ENCODE measurements around the gene ATAD3B.
A peak's percentile ranks its signal among the peaks of the same experiment; 100 is the strongest.

Gene ATAD3B

GRCh38 chr1:1534401-1535154 lies 63.0 kb downstream of the ATAD3B start:
- Histone ChIP-seq H3K27ac (ENCODE audit: low read length, poor library complexity, severe bottlenecking) (no peak overlapping the region), H3K23ac (ENCODE audit: low read length in 2 of 2) (no peak overlapping the region), H3K4me1 (ENCODE audit: control insufficient read depth, insufficient read depth, low read depth, low read length) (peaks cover 19% of the 10 kb centered on the region), H3K9ac (ENCODE audit: low read length) (no peak overlapping the region), H2BK15ac (ENCODE audit: low read depth, poor library complexity, severe bottlenecking) (no peak overlapping the region), H3K27me3 (ENCODE audit: control insufficient read depth in 1 of 2, insufficient read depth in 1 of 2, low read length in 2 of 2) (no peaks in the 10 kb centered on the region), H2BK12ac (ENCODE audit: low read length in 2 of 2) (no peak overlapping the region), H3K9me3 (ENCODE audit: control insufficient read depth, low read length) (peaks cover 15% of the 10 kb centered on the region), H4K8ac (ENCODE audit: low read length) (no peak overlapping the region), H3K4me2 (ENCODE audit: low read length, poor library complexity, severe bottlenecking) (no peak overlapping the region), H3K14ac (ENCODE audit: low read length in 2 of 2) (no peak overlapping the region), H2BK120ac (ENCODE audit: low read depth, low read length) (no peak overlapping the region), H3K36me3 (ENCODE audit: control insufficient read depth in 1 of 2, insufficient read depth in 2 of 2, low read depth in 1 of 2, low read length in 2 of 2) (peaks cover 31 to 84% of the 10 kb centered on the region in 2 experiments), H2BK5ac (ENCODE audit: low read depth, low read length, poor library complexity, severe bottlenecking) (no peak overlapping the region), H4K91ac (ENCODE audit: low read length) (no peak overlapping the region), H2AFZ (ENCODE audit: low read depth, low read length) (no peak overlapping the region), H3K18ac (ENCODE audit: low read depth in 1 of 2, low read length in 2 of 2) (no peak overlapping the region), H3K4me3 (ENCODE audit: insufficient read depth in 1 of 2, low read depth in 1 of 2, low read length in 2 of 2) (no peak overlapping the region), H3K79me1 (replicated peaks; ENCODE audit: low read length, poor library complexity, severe bottlenecking) (peaks cover 33% of the 10 kb centered on the region), H2AK5ac (ENCODE audit: low read length, severe bottlenecking) (no peak overlapping the region), H3K4ac (ENCODE audit: low read depth in 1 of 2, low read length in 2 of 2) (no peak overlapping the region)
- 93% methylated on average over 26 of the region's 31 CpGs for WGBS
- no peak for DNase-seq

- Histone ChIP-seq H2BK15ac (ENCODE audit: low read depth, poor library complexity, severe bottlenecking) (no peak overlapping the region), H3K4me1 (ENCODE audit: control insufficient read depth, insufficient read depth, low read depth, low read length) (peaks cover 20% of the 10 kb centered on the region), H4K91ac (ENCODE audit: low read length) (peak overlapping the region; percentile 29), H2AFZ (ENCODE audit: low read depth, low read length) (no peak overlapping the region), H3K4me2 (ENCODE audit: low read length, poor library complexity, severe bottlenecking) (no peak overlapping the region), H2BK5ac (ENCODE audit: low read depth, low read length, poor library complexity, severe bottlenecking) (no peak overlapping the region), H3K18ac (ENCODE audit: low read depth in 1 of 2, low read length in 2 of 2) (no peak overlapping the region), H3K23ac (ENCODE audit: low read length in 2 of 2) (no peak overlapping the region), H3K14ac (ENCODE audit: low read length in 2 of 2) (no peak overlapping the region), H3K27ac (ENCODE audit: low read length, poor library complexity, severe bottlenecking) (no peak overlapping the region), H3K4me3 (ENCODE audit: insufficient read depth in 1 of 2, low read depth in 1 of 2, low read length in 2 of 2) (no peak overlapping the region), H2BK12ac (ENCODE audit: low read length in 2 of 2) (no peak overlapping the region), H3K27me3 (ENCODE audit: control insufficient read depth in 1 of 2, insufficient read depth in 1 of 2, low read length in 2 of 2) (no peaks in the 10 kb centered on the region), H3K79me1 (replicated peaks; ENCODE audit: low read length, poor library complexity, severe bottlenecking) (peaks cover 25% of the 10 kb centered on the region), H3K9me3 (ENCODE audit: control insufficient read depth, low read length) (peaks cover 9% of the 10 kb centered on the region), H2AK5ac (ENCODE audit: low read length, severe bottlenecking) (no peak overlapping the region), H4K8ac (ENCODE audit: low read length) (no peak overlapping the region), H3K36me3 (ENCODE audit: control insufficient read depth in 1 of 2, insufficient read depth in 2 of 2, low read depth in 1 of 2, low read length in 2 of 2) (peaks cover 24 to 76% of the 10 kb centered on the region in 2 experiments), H3K4ac (ENCODE audit: low read depth in 1 of 2, low read length in 2 of 2) (no peak overlapping the region), H2BK120ac (ENCODE audit: low read depth, low read length) (no peak overlapping the region), H3K9ac (ENCODE audit: low read length) (no peak overlapping the region)
- DNase-seq: no peak
- WGBS: 96% methylated on average over 66 of the region's 66 CpGs
Measured at GRCh38 chr1:1535201-1536018, 63.8 kb downstream of the ATAD3B start.

- Histone ChIP-seq H3K79me1 (replicated peaks; ENCODE audit: low read length, poor library complexity, severe bottlenecking) (peaks cover 25% of the 10 kb centered on the region), H3K4me3 (ENCODE audit: insufficient read depth in 1 of 2, low read depth in 1 of 2, low read length in 2 of 2) (no peak overlapping the region), H2BK120ac (ENCODE audit: low read depth, low read length) (no peak overlapping the region), H2AFZ (ENCODE audit: low read depth, low read length) (no peak overlapping the region), H3K23ac (ENCODE audit: low read length in 2 of 2) (no peak overlapping the region), H3K9ac (ENCODE audit: low read length) (no peak overlapping the region), H3K18ac (ENCODE audit: low read depth in 1 of 2, low read length in 2 of 2) (no peak overlapping the region), H3K4me2 (ENCODE audit: low read length, poor library complexity, severe bottlenecking) (no peak overlapping the region), H2BK15ac (ENCODE audit: low read depth, poor library complexity, severe bottlenecking) (no peak overlapping the region), H3K27ac (ENCODE audit: low read length, poor library complexity, severe bottlenecking) (no peak overlapping the region), H2BK12ac (ENCODE audit: low read length in 2 of 2) (no peak overlapping the region), H3K14ac (ENCODE audit: low read length in 2 of 2) (no peak overlapping the region), H3K36me3 (ENCODE audit: control insufficient read depth in 1 of 2, insufficient read depth in 2 of 2, low read depth in 1 of 2, low read length in 2 of 2) (peaks cover 25 to 76% of the 10 kb centered on the region in 2 experiments), H4K91ac (ENCODE audit: low read length) (no peak overlapping the region), H2BK5ac (ENCODE audit: low read depth, low read length, poor library complexity, severe bottlenecking) (no peak overlapping the region), H3K9me3 (ENCODE audit: control insufficient read depth, low read length) (peaks cover 9% of the 10 kb centered on the region), H3K27me3 (ENCODE audit: control insufficient read depth in 1 of 2, insufficient read depth in 1 of 2, low read length in 2 of 2) (no peaks in the 10 kb centered on the region), H3K4me1 (ENCODE audit: control insufficient read depth, insufficient read depth, low read depth, low read length) (peaks cover 28% of the 10 kb centered on the region), H4K8ac (ENCODE audit: low read length) (no peak overlapping the region), H2AK5ac (ENCODE audit: low read length, severe bottlenecking) (no peak overlapping the region), H3K4ac (ENCODE audit: low read depth in 1 of 2, low read length in 2 of 2) (no peak overlapping the region)
- WGBS: 93% methylated on average over 48 of the region's 48 CpGs
- DNase-seq: no peak
Measured at GRCh38 chr1:1536019-1536937, 64.7 kb downstream of the ATAD3B start.
